AML-193 (cell line): ENCODE data around the gene CTTNBP2.

Experiments
- DNase-seq, 2 experiments: peaks; one replicate each; lab custom pipeline; 2025; lab: John Stamatoyannopoulos, UW

The CTTNBP2 gene

DNA sequence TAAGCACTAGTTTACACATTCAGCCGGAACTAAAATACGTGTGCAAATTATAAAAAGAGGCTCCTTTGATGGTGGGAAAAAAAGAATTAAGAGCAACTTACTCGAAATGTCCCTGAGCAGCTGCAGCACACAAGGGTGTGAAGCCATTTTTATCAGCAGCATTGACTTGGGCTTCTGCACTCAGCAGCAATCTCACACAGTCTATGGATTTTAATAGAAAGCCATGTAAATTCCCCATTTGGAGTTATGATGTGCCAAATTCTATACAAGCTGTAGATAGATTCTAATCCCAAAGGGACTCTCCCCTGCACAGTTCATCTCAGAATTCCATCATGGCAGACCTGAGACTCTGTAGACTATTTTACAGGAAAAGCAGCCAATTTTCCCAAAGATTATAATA lies 90.5 kb downstream of the CTTNBP2 start:
- no peak for DNase-seq

DNA sequence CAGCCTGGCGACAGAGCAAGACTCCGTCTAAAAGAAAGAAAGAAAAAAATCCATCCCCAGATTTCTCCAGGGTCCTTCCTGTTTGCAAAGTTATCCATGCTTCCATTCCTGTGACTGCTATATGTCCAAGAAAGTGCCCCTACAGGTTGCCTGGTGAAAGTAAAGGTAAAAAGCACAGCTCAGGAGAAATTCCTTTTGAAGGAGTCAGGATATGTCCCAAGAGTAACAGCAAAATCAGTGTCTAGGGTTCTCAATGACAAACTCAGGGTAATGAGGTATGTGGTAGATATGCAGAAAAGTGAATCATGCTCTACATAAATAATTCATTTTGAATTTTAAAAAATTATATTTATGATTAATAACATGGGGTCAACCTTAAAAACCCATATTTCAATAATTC lies 91.5 kb downstream of the CTTNBP2 start:
- no peak for DNase-seq

DNA sequence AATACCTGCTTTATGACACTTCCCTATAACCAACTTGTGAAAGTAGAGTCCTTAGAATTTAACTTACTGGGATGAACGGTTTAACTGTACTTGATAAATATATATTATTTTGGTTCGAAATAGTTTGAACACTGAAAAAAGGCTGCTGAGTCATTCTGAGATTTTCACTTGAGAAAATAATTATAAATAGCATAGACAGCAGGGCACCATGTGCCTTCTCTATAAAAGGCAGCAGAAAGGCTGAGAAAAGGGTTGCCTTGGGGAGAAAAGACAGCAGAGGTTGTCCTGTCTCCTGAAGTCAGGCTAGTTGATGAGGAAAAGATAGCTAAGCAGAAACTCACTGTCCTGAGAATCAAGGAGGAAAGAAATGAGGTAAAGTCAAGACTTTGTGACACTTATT lies 92.4 kb downstream of the CTTNBP2 start:
- no peak for DNase-seq

DNA sequence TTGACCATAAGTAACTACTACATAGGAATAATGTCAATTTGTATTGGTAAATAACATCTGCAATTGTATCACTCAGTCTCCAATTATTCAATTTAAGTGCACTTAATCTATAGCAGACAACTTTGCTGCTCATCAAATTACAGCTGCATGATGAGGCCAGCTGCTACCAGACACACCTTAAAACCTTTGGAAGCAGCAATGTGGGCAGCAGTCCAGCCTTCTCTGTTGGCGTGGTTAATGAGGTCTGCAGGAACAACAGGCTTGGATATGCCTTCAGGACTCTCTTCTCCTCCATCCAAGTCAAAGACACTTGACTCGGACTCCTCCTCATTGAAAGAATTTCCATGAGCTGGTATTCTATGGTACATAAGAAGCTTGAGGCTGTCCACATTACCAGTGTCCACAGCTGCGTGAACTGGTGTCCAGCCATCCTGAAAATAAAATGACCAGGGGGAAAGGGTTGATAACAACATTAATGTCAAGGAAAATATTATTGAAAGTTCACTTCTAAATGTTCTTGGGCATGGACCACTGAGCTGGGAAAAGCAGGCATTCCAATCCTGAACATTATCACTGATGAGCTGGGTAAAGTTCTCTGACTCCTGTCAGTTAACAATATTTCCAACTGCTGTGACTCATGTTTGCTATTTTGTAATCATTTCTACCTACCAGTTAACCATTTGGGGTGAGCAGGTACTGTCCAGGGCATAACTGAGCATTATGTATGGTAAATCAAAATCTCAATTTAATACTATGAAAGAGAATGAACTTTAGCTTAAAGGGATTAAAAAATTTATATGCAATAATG lies 95.7 kb downstream of the CTTNBP2 start:
- no peak for DNase-seq

DNA sequence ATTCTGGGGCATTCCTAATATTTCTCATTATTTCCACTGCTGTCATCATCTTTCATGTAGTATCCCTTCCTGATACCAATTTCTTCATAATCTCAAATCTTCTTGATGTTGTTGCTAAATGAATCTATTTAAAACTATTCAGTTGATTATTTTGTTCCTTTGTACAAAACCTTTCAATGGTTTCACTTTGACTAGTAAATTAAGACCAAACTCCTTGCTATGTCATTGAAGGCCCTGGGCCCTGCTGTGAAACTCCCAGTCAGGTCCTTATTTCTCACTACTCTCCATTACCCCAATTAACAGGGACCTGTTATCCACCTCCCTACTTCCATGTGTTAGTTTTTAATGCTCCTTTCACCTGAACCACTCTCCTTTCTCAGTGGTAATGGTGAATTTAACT lies 97.0 kb downstream of the CTTNBP2 start:
- peak in 1 of 2 experiments; percentile 43 for DNase-seq

DNA sequence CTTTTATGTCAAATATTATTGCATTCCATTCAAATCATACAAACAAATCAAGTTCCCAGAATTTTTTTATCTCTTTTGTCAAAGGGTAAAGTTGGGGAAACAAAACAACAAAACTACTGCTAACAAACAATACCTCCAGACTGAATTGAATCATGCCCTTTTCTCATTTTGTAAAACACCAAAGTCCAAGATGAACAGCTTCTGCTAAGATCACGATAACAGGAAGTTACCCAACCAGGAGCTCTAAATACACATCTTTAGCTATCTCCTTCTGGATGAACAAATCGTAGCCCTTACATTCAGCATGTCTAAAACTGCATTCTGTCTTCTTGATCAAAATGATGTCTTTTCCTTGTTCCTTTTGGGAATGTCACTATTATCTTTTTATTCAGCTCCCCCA lies 97.4 kb downstream of the CTTNBP2 start:
- DNase-seq, result peak; percentile 68 to 76

DNA sequence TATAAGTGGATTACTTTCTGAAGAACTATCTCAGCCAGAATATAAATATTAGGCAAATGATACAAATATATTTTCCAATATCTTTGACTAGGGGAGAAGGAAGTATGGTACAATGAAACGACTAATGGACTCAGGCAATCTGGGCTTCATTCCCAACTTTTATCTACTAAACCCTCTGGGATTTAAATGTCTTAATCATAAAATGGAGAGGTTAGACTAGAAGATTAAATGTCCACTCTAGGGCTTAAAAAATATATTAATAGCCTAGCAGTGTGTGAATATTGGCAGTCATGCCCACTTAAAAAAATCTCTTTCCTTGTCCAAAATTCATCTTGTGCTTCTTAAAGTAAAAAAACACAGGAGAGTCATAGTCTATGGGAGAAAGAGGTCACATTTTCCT lies 98.3 kb downstream of the CTTNBP2 start:
- no peak for DNase-seq

DNA sequence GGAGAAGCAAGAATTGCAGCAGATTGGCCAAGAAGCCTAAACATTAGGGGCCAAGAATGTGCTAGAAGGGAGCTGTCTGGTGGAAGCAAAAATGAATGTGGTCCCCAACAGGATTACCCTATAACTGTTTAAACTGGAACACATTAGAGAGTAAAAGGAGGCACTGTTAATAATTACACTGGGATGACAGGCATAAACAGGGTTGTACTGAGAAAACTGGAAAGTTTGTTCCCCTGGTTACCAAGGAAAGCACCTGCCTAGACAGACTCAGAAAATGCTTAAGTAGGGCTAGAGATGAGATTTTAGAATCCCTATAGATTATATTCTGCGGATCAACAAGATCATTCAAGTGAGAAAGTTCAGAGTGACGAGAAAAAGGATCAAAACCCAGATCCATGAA lies 100.8 kb downstream of the CTTNBP2 start:
- no peak for DNase-seq

DNA sequence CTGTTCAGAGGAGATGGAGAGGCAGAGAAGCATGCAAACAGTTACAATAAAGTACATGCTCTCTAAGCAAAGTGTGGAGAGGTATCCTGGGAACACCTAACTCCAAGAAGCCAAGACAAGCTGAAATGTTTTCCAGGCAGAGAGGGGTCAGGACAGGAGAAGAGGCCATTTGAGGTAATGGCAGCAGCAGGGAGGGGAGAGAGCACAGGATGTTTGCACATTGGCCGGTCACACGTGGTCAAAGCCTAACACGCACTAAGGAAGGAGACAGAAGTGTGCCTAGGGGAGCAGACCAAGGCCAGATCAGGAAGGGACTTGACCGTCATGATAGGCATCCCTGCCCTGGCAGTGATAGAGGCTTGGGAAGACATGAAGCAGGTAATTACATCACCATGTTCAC lies 101.5 kb downstream of the CTTNBP2 start:
- no peak for DNase-seq

DNA sequence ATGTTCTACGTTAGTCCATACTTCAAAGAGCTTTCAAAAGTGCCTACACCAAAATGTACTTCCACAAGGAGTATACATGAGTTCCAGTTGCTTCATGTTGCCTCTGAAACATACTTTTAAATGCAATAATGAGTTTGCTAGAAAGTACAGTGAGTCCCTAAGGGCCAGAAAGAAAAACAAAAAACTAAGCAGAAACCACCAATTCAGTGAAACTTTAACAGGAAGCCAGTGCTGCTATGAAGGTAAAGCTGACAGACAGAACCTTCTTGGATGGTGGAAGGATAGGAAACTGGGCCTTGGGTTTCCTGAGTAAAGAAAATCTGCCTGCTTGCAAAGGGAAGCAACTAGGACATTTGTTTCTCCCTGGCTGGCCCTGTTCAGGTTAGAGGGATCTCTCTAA lies 104.2 kb downstream of the CTTNBP2 start:
- DNase-seq, result no peak

DNA sequence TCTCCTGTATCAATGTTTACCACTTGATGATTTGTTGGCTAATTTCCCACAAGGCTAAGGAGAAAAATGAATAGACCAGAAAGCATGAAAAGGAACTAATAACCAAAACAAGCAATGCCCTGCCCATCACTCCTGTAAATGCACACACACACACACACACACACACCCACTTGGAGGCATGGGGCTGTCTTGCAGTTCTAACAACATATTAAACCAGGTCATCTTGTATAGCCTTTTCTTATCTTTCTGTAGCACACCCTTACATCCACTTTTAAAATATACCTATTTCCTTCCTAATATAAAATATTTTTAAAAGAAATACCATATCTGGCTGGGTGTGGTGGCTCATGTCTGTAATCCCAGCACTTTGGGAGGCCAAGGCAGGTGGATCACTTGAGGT lies 105.3 kb downstream of the CTTNBP2 start:
- no peak for DNase-seq

DNA sequence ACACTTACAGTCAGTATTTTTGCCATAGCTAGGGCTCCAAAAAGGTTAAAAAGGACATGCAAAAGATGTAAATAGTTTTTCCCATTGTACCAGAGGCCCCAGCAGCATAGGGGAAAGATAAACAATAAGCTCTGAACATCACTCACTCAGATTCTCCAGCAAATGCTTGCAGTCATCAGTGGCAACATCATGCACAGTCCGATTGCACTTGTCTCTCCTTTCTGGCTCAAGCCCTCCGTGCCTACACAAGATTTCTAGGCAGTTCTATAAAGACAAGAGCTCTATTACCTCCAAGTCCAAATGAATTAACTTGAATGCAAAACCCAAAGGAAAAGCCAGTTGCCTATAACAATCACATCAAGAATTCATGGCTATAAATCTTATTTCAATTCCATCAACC lies 106.3 kb downstream of the CTTNBP2 start:
- no peak for DNase-seq

DNA sequence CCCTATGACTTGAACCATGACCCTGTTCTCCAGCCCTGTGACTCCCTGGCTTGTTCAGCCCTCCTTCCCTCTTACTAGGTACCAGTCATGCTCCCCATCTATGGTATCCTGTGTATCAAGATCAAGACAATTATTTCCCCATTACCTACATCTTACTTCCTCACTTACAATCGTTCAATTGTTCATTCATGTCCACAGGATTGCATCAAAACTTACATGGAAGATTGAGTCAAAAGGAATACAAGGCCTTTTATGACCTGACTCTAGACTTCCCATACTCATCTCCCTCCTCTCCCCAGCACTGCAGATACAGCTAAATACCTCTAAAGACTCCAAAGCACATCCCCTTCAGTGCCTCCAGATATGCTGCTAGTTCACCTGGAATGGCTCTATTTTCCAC lies 109.2 kb downstream of the CTTNBP2 start:
- DNase-seq, result no peak

DNA sequence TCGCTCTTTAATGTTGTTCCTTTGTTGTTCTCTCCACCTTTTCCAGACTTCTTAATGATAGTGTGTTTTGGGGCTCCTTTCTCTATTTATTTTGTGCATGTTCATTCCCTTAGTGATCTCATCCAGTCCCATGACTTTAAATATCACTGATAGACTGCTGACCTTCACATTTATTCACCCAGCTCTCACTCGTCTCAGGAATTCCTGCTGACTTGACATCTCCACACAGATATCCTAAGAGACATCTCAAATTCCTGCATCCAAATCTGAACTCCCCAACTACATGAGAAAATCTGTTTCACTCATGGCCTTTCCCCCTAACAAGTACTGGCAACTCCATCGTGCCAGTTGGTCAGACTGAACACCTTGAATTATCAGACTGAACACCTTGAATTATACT lies 111.2 kb downstream of the CTTNBP2 start:
- no peak for DNase-seq

DNA sequence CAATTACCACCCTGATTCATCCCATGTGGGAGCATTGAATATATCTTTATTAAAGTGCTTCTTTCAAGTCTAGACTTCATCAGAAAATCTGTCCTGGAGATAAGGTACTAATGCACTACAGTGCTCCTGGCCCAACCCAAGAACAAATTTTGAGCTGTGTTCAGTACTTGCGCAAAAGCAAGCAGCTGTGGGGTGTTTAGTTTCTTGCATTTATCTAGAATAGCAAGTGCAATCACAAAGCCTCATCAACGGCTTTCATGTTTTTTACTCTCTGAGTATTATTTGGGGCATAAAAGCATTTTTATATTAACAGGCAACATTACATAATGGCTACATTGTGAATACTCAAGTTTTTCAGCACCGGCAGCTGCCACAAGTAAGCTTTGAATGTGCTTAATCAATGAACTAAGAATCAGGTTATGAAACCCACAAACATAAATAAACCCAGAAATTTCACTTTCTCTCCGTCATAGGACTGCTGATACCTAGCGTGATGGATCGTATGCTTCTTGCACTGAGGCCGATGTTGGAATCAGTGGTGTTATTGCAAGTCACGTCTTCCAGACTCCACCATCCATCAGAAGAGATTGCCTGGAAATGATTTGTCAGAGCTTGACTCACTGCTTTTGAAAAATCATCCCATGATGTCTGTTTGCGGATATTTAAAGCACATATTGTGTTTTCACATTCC lies 113.1 kb downstream of the CTTNBP2 start:
- DNase-seq, result no peak

DNA sequence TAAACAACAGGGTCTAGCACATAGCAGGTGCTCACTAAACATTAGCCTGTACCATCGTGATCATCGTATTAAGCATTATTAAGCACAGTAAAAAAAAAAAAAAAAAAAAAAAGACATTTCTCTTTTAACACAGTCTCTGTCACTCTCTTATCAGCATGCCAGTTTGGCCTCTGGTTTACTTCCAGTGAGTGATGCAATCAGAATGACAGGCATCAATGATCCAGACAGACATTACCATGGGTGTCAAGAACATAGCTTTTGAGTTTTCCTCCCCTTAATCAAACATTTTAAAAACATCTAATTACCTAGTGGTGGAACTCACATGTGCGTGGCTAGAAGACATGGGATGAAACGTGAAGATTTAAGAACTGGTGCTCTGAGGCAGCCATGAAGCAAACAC lies 115.8 kb downstream of the CTTNBP2 start:
- DNase-seq, result no peak

DNA sequence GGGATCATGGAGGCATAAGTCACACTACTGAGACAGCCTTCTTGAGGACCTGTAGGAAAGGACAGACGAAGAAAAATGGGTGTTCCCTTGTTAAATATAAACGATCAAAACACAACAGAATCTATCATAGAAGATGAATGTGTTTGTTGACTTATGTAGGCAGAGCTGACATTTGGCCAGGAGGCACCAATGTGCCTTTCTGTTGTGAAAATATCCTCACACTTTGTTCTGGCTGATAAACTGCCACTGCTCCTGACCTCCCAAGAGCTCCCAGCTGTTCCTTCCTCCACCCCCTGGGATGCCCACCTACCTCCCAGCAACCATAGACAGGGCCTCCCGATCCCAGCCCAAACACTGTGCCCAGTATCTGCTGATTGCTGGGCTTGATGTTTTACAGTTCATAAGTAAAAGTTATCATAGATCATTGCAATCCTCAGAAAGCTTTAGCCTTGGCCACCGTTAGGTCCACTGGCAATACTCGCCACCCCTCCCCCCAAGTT lies 116.6 kb downstream of the CTTNBP2 start:
- no peak for DNase-seq

DNA sequence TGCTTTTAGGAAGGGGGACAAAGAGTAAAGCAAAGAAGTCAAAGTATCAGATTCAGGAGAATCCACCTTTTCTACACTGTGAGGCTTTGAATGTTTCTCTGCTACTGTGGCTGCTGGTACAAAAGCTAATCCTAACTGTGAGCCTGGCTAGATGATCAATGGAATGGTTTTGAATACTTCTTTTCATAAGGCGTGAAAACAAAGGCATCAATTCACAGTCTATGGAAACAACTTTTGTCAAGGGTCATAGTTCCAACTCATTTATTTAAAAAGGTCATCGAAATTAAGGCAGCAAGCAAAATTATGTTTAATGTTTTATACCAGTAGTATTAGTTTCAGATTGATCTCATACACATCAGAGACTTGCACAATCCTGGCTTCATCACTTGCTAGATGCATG lies 118.1 kb downstream of the CTTNBP2 start:
- no peak for DNase-seq

DNA sequence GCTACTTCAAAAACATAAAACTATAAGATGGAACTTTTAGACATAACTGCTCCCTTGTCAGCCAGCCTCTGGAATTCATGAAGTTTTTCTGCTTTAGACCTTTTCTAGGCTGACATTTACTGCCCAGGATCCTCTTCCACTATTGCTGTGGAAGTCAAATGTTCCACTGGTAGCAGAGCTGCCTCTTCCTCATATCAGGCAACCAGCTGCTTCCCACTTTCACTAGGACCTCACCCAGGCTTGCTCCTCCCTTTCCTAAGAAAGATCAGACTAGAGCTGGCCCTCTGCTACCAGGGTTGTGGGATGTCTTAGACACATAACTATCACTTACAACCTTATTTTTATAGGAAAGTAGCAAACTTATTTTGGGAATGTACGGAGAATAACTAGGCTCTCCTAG lies 121.5 kb downstream of the CTTNBP2 start:
- no peak for DNase-seq

DNA sequence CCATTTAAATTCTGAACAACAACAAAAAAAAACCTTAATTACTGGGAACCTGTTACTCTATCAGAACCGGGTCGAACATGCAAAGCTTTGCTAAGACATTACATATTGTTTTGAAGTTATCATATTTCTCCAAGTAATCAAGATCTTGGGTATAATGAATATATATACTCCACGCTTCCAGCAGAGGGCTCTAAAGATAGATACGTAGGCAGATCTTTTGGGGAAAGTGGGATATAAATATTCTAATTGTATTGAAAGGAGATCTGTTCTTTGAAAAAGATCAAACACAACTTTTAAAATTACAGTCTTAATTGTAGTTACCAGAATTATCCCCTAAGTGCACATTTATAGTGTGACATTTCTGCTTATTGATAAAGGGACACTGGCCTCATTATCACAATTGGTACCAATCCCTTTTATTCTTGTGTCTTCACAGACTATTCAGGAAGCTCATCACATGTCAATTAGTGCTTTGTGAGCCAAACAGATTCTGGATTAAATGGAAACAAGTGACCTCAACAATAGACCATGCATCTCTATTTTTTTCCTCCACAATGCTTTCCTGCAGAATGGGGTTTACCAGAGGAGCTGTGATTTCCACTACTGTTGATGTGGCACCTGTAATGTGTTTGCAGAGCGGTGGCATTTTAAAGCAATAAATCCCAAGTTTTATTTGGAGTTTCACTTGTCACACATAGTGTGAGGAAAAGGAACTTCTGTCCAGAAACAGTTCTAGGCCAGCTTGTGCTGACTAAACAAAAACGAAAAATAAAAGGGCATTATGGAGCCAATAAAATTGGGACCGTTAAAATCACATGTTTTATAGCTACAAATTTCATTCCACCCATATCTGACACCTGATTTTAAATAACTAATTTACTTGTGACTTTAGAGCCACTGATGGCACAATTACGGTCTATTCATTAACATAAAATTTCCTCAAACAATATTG lies 122.4 kb downstream of the CTTNBP2 start:
- DNase-seq, result peak; percentile 2 to 21

DNA sequence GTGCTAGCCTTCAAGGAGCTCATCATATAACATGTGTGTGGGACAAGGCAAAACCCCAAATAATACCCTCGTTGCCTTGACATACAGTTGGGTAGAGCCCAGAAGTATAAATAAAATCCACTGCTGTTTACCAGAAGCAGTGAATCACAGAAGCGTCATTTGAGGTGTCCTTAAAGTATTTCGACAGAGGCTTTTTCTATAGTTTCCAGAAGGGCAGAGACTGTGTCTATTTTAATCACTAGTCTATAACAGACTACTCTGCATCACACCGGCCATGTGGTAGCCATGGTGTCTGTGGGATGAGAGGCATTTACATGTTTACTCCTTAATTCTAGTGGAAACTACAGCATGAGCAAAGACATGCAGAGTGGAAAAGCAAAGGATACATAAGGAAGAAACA lies 131.3 kb downstream of the CTTNBP2 start:
- DNase-seq, result no peak

DNA sequence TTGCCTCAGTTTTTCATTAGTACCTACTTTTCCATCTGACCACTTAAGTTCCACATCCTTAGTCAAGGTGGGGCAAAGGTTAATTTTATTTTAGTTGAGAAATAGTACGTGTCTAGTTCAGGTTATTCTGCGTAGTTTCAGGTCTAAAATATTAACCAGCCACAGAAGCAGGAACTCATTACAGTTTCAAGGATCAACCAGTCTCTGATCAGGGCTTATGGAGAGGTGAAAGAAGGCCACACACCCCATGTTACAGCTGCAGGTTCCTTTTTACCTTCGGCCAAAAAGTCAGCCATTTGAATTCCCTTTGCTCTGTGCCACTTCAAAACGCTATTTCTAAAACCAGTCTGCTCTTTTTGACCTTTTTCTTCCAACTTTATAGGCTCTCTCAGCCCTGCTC lies 134.2 kb downstream of the CTTNBP2 start:
- DNase-seq, result no peak
